ENCODE data around the gene TAS2R19.

The TAS2R19 gene

DNA sequence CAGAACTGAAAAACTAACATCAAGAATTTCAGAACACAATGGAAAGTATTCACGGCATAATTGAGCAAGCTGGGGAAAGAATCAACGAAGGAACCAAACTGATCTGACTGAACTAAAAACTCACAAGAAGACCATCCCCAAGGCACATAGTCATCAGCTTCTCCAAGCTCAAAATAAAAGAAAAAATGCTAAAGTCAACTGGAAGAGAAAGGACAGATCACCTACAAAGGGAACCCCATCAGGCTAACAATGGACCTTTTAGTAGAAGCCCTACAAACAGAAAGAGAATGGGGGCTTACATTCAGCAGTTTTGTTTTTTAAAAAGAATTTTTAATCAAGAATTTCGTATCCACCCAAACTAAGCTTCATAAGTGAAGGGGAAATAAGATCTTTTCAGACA lies 47.5 kb downstream of the TAS2R19 start:
- no peak overlapping the region for H3K27ac Mint-ChIP-seq
- H3K36me3 Mint-ChIP-seq (ENCODE audit: low read depth), result peaks cover 21% of the 10 kb centered on the region
- no peak overlapping the region for H3K4me3 Mint-ChIP-seq
- peaks cover 17% of the 10 kb centered on the region for H3K9me3 Mint-ChIP-seq
- TF ChIP-seq CTCF (IDR thresholded peaks at IDR 0.05; ENCODE audit: unreplicated experiment in 3 of 3), result no peak
- H3K4me1 Mint-ChIP-seq, result no peaks in the 10 kb centered on the region
- no peaks in the 10 kb centered on the region for H3K27me3 Mint-ChIP-seq (ENCODE audit: low read depth)
